T follicular helper cell (primary cell): ENCODE results near the gene FMO3.

Source experiments
- DNase-seq: peaks from one replicate; pipeline ENCODE4 v3.0.0-alpha.2; 2020; ENCODE audit warnings: low read depth
- total RNA-seq, 2 experiments: gene quantifications; one replicate each; lab custom pipeline; 2026; lab: John Stamatoyannopoulos, UW

Gene FMO3
- 0 reads per million in 2 experiments for total RNA-seq

DNA sequence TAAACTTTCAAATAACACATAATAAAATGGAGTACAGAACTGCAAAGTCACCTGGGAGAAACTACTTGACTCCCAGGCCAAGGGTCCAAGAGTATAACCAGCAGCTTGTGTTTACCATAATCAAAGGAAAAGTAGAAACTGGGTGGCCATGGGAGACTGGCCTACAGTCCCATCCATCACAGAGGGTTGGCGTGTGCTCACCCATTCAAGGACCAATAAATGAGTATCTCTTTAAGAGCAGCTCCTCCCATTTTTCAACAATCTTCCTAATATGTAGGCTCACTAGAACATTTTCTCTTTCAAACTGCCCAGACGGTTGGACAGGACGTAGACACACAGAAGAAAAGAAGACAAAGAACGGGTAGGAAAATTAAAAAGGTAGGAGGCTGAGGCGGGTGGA is at the start of gene FMO3:
TSS of gene FMO3 (plus strand) at position 302 of the 400 bp plus-strand sequence. CDS start 1,754 bp downstream, outside the sequence.
- DNase-seq = no peak

DNA sequence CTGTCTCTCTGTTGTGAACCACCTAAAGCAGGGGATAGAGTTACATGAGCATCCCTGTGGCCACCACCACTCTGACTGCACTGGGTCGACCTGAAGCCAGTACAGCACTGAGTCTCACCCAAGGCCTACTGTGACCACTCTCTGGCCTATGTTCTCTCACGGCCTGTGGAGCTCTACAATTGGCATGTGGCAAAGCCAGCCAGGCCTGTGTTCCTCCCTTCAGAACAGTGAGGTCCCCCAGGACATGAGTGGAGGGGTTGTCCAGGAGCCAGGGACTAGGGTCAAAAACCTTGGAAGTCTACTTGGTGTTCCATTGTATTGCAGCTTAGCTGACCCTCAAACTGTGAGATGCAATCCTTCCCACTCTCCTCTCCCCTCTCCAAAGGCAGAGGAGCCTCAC is 42.7 kb upstream of the FMO3 start:
- DNase-seq = no peak

DNA sequence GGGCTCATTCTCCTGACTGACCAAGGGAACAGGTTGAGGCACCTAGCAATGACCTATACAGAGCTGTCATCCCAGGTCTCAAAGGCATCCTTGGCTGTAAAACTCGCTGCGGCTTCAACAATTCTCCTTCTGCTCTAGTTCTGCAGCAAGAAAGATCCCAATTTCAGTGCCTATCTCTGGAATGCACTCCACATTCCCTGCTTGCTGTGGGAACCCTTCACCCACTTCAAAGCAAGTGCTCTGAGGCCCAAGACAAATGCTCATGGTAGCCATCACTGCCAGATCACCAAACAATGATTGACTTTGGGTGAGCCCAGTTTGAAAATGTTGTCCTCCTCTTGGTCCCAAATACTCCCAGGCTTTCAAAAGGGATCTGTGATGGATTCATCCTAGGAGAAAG is 37.7 kb upstream of the FMO3 start:
- no peak for DNase-seq

DNA sequence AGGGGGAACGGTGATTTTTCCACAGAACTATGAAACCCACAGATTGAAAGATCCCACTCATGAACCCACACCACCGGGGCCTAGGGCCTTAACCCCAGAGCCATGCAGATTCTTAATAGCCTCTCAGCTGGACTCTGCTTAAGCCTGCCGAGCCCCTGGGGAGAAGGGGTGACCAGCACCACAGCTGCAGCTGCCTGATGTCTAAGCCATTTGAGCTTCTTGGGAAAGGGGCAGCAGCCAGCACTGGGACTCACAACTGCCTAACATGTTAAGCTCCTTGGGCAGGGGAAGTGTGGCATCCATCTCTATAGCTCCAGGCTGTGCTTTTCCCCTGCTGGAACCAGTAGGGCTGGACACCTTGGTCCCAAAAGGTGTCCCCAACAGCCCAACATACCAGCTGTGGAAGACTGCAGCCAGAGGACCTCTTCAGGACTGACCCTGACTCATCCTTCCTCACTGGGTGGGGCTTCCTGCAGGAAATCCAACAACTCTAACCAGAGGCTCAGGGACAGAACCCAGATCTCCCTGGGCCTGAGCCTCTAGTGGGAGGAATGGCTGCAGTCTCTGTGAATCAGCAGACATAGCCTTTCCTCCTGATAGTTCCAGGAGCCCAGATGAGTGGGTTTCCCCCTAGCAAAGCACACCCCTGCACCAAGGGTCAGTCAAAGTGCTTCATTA is 34.6 kb upstream of the FMO3 start:
- DNase-seq = no peak

DNA sequence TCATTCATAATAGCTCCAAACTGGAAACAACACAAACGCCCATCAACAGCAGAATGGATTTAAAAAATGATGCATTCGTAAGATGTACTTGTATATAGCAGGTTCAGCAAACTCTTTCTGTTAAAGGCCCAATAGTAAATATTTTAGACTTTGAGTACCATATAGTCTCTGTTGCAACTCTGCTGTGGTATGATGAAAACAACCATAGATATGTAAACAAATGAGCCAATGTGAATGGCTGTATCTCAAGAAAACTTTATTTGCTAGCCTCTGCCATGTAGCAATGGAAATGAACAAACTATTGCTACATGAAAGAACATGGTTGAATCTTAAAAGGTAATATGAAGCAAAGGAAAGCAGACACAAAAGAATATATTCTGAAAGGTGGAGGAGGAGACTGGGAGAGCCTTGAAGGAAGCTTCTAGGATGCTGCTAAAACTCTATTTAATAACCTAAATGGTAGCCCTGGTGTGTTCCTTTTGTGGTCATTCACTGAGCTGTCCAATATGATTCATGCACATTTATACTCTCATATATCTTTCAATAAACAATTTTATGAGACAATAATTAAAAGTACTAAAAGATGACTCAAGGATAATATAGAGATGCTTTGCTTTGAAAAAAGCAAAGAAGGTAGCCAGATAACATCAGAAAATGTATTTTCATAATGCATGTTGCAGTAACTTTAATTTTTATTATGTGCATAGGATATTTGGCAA is 29.1 kb upstream of the FMO3 start:
- no peak for DNase-seq

DNA sequence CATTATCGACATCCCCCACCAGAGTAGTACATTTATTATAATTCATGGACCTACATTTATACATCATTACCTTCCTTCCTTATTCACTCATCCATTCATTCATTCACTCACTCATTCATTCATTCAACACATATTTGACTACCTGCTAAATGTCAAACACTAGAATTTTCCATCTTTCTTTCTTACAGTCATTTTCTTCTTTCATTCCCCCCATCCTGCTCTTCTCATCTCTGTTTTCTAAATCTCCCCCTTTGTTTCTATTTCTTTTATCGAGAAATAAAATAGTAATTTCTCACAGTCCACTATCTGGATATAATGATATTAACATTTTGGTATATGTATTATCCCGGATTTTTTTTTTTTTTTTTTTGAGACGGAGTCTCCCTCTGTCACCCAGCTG is 27.8 kb upstream of the FMO3 start:
- DNase-seq = no peak

DNA sequence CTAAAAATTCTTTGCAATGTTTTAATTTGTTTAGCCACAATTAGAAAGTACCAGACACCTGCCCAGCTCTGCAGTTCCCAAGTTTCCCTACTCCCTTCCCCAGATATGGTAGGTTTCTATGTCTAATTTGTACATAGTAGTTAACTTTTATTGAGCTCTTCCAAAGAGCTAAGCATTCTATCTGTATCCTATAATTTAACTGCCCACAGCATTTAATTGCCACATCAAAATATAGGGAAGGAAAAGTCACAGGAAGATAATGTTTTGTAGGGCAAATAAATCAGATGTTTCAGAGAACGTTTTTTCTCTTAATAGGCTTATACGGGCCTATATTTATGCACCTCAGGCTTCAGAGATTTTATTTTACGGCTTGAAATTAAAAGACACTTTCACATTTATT is 15.7 kb upstream of the FMO3 start:
- no peak for DNase-seq

DNA sequence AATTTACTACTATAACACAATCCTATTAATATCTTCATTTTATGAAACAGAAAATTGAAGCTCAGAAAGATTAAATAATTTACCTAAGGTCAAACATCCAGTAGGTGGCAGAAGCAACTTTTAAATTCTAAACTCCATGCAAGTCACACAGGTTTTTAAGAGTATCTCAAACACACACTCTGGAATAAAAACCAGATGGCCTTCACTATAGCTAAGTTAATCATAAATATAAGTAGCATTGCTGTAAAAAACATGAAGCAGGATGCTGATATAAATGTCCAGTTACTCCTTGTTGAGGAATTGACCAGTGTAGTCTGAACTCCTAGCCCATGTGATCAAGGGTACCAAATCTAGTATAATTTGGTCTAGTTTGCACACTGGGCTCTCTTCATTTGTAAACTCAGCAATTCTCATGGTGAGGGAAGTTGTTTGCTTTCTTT is 9.4 kb upstream of the FMO3 start:
- no peak for DNase-seq

DNA sequence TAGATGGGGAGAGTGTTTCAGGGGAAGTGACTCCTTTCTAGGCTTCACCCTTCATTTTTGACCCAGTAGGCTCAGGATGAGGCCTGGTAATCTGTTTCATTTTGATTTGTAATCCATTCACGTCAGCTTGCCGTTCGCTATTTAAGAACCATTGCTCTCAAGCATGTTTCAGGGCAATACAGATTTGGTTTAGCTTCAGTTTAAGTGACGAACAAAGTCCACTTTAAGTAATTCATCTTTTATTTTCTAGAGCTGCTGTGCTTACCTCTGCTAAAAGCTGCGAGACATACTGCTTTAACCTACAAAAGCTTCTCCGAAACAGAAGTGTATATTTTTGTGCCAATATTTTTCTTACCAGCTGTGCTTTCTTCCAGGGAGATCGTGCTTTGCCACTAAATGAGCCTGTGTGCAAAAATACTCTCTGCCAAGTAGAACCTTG is 8.9 kb upstream of the FMO3 start:
- DNase-seq = no peak

DNA sequence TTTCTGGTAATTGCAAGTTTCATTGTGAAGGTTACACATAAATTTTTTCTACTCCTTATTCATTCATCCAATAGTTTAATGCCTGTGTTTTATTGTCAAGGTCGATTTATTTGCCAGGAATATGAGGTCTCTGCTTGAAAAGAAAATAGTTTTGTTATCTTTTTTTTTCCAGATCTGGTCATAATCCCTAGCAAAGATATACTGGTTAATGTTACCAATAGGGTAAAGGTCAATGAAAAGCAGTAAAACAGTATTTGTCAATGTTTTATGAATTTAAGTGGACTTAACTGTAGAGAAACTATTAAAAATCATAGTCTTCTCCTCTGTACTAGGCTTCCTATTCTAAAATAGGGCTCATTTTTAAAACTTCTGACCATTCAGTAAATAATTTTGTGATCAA is 8.1 kb upstream of the FMO3 start:
- DNase-seq = no peak

DNA sequence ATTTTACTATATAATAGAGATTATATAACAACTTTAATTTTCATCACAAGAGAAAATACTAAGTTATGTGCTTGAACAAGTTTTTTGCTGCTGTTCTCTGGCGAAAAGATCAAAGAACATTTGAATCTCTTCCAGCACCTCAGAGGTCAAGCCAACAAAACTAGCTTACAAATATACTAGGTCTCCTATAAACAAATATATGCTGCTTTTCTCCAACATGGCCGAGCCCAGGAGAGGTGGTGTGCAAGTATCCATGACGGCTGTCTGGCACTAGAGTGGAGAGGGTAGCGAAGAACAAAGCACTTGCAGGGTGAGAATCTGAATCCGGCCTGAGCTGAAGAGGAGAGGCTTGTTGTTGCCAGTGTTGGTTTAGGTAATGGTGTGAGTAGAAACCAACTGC is 7.5 kb upstream of the FMO3 start:
- DNase-seq = no peak

DNA sequence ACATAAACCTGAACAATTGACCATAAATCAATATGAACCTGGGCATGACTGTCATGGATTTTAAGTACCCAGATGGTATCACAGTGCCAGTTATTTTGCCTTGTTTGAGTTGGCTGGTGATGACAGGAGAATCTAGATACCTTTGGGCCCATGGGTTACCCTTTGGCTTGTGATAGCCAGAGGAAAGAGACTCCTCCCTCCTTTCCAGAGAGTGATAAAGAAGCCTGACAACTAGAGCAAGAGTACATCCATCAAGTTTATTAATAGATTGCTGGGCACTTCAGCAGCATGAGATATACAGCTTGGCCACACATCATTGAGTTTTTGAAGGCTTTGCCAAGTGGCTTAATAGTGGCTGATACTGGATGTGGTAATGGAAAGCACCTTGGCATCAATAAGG is 6.6 kb upstream of the FMO3 start:
- no peak for DNase-seq

DNA sequence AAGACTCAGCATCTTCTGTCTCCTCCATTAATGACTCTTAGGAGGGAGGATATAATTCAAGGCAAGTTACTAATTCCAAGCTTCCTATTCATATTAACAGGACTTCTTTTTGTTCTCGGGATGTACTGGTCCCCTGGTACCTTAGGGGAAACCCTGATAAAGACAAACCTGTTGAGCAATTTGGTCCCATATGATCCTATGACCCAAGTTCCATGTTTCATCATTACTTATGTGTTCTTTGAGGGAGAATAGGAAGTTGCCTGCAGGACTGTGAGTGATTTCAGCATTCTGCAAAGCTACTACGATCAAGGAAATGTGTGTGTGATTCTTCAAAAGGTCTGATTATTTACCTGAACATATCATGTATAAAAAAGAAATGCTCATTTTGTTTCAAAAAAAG is 5.8 kb upstream of the FMO3 start:
- DNase-seq = no peak

DNA sequence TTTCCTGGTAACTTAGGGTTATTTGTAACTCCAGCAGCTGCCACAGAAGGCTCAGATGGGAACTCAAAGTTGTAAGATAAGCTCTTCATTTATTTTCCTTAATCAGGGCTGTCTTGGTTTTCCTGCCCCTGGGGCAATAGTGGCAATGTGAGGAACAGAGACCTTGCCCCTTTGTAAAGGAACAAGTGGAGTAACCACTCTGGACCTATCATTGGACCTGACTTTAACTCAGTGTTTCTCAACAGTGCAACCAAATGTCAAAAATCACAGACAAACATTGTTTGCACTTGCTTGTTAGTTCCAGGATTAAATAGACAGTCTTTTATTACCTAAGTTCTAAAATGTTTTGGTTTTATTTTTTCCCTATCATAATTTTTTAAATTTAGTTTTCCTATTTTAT is 2.8 kb upstream of the FMO3 start:
- no peak for DNase-seq

DNA sequence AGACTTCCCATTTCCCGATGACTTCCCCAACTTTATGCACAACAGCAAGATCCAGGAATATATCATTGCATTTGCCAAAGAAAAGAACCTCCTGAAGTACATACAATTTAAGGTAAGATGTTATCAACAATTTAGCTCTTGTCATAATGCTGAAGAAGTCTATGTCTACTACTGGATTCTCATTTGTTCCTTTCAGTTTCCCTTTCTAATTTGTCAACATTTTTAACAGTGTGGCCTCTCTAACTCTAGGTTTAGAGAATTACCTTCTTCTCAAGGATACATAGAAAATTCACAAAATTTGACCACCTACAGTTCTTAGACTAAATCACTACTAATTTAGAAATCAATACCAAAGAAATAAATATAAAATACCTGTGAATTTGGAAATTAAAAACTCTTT is 13.2 kb downstream of the FMO3 start:
- DNase-seq = no peak

DNA sequence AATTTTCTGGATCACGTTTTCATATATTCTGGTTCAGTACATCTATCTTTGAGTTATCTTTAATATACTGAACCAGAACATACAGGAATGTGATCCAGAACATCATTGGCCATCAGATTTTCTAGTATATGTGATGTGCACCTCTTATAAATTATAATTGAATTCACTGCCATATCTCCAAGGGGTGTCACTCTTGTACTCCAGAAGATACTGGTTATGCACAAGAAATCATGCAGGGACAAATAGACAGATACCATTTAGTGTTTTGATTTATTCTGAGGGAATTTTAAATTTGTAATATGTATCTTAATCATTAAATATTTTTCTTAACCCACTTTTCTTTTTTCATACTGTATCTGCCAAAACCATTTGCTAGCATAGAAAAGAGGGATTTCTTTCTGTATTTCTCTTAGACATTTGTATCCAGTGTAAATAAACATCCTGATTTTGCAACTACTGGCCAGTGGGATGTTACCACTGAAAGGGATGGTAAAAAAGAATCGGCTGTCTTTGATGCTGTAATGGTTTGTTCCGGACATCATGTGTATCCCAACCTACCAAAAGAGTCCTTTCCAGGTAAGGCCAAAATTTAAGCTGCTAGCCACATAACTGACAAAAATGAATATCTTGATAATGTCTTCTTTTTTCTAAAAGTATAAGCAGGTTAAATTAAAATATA is 16.7 kb downstream of the FMO3 start:
- no peak for DNase-seq

DNA sequence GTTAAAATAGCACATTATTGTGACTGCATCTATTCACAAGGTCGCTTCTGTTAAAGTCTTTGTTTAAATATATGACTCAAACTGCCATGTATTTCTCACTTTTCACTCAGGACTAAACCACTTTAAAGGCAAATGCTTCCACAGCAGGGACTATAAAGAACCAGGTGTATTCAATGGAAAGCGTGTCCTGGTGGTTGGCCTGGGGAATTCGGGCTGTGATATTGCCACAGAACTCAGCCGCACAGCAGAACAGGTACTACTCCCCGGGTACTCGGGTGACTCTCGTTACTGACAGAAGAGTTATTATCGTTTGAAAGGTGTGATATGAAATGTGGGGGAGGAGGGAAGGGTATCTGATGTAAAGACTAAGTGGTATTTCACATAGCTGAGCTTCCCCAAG is 17.3 kb downstream of the FMO3 start:
- DNase-seq = no peak

DNA sequence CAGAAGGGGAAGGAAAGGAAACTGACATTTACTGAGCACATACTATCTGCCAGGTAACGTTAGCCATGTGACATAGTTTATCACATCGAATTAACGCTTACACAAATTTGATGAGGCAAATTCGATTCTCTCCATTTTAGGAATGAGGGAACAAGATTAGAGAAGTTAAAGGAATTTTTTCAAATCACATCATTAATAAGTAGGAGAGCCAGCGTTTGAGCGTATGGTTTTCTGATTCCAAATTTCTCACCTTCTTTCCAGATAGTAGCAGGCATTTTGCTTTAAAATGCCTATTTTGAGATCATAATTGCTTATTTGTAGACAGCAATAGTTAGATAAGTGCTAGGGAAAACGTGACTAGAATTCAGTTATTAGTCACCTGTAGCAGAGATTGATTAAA is 19.3 kb downstream of the FMO3 start:
- DNase-seq = no peak

DNA sequence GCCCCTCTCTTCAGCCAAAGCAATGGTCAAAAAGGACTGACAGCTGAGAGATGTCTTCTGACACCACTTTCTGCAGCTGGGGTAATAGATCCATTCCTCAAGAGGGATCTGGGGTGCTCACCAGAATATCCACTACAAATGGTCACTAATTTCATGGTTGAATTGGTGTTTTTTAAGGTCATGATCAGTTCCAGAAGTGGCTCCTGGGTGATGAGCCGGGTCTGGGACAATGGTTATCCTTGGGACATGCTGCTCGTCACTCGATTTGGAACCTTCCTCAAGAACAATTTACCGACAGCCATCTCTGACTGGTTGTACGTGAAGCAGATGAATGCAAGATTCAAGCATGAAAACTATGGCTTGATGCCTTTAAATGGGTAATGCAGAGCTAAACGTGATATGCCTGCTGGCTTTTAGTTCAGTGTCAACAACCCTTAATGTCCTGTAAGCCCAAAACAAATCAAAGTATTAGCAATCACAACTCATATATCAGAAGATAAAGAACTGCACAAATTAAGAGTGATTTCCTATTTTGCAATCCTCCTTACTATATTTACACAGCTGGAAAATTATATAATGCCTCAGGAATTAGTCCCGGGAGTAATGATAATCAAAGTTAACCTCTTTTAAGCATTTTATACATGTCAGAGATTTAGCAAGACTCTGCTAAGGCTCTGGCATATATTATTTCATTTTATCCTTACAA is 20.1 kb downstream of the FMO3 start:
- no peak for DNase-seq

DNA sequence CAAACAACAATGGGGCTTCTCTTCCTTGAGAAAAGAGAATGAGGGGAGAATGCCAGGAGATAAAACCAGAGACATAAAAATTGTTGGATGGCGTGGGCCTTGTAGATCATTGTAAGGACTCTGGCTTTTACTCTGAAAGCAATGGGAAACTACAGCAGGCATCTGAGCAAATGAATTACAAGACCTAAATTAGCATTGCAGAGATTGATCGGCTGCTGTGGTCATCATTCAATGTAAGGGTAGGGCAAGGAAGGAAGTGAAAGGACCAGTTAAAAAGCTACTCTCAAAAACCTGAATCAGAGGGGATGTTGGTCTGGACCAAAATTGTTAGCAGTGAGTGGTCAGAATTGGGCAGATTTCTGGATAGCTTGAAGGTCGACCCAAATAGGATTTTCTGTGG is 21.4 kb downstream of the FMO3 start:
- DNase-seq = no peak

DNA sequence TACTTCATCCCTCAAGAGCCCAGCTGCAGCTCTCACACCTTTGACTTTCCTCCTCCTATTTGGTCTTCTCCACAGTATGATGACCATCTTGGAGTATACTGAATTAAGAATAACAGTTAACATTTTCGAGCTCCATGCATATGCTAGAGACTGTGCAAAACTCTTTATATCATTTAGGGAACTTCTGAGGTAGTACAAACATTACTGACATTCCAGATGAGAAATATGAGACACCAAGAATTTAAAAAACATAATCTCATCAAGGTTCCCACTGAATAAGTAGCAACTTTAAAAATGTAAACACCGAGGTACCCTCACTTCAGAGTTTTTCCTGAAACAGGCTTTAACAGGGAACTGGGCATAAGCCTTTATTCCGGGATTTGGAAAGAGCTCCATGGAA is 22.7 kb downstream of the FMO3 start:
- no peak for DNase-seq

DNA sequence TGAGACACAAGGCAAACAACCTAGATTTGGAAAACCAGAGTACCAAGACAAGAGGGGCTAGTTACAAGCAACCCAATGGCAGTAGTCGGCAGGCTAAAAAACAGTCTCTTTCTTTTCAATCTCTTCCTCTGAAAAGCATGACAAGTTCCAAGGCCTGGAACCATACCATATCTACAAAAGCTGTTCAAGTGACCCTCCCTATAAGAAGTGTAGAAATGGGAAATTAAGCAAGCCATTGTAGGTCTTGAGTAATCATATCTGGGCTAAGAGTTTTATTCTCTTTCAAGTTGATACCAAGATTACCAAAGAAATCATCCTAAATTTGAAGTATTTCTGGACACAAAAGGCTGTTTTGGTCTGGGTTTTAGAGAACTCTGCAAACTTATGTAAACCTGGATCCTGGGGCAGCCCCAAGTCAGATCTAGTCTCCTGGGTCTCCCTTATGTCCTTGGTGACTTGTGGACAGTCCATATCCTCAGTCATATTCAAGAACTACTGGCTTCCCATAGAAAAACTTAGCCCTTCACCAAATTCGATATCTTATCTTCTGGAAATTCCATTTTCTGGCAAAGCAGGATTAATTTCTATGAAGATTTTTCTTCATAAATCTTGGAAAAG is 24.7 kb downstream of the FMO3 start:
- DNase-seq = no peak
